ENCODE data around the gene CFLAR.

- no peak for TF ChIP-seq CTCF (IDR thresholded peaks at IDR 0.05)
- no peak for TF ChIP-seq POLR2A (IDR thresholded peaks at IDR 0.05)
These were observed 56.3 kb downstream of the CFLAR start for GRCh38 chr2:201172279-201172678.

All from esophagus squamous epithelium (tissue), 4 donors.